H1 (cell line): Measurements from ENCODE around the gene XKR7. TPM values are rescaled to one million over a fixed set of nuclear protein-coding genes. Genes with fewer than 3 reads are reported as not detected.

ENCODE experiments used
- CHD7 ChIP-seq: fragments of 300-600 bp; sonication (generic); IDR thresholded peaks from 2 replicates; pipeline ENCODE4 v1.7.1; 2012; ENCODE audit warnings: low read length, moderate library complexity, mild to moderate bottlenecking, inconsistent platforms; ENCODE audit not compliant: insufficient replicate concordance
- SRF ChIP-seq: IDR thresholded peaks from 2 replicates; pipeline ENCODE4 v1.6.1; 2011; ENCODE audit warnings: mild to moderate bottlenecking, low read depth, low read length, moderate library complexity
- polyA plus RNA-seq, 7 experiments: library from polyadenylated mRNA; depleted of rRNA in 3 of 7; stranded (reverse) in 5 of 7; unstranded in 2 of 7; fragments of >200 nt in 5 of 7; fragments of 200-250 nt in 2 of 7; gene quantifications; 1 replicate in 5 of 7; 2 replicates in 1 of 7; 4 replicates in 1 of 7; pipeline versions ENCODE4 v1.2.1 to v1.2.3, GENCODE V29; 2011 to 2013; ENCODE audit warnings: missing spikeins in 2 of 7, mixed read lengths in 2 of 7
- total RNA-seq: library from RNA; stranded (reverse); fragmentation: NEBNext Ultra II Directional; extraction: Animal tissue kit (Norgen Biotek cat#: 25700); gene quantifications from 2 replicates; pipeline ENCODE4 v1.2.1, GENCODE V29; 2021

XKR7 gene
- total and polyA plus RNA-seq, 2 of the 8 experiments (the other 6 are each of a cell fraction or from before 2014, with no cell fraction given) = 1.8 to 2.4 TPM

- no peak for TF ChIP-seq SRF
- TF ChIP-seq CHD7 = no peak
- TF ChIP-seq, all 59 proteins: peak for 0
Measured at GRCh38 chr20:31990641-31991338, 22.8 kb downstream of the XKR7 start (continued).
